GM12873 (cell line): Measurements from ENCODE around the gene TNFAIP8L1.

Experiments
- TF ChIP-seq, protein P1 (sequence below): IDR thresholded peaks from 2 replicates; pipeline ENCODE4 v1.5.1; 2012; ENCODE audit warnings: low read depth, mild to moderate bottlenecking, moderate library complexity, low read length, control low read depth; ENCODE audit not compliant: insufficient read depth; ENCODE audit errors: missing control alignments

Gene TNFAIP8L1

DNA sequence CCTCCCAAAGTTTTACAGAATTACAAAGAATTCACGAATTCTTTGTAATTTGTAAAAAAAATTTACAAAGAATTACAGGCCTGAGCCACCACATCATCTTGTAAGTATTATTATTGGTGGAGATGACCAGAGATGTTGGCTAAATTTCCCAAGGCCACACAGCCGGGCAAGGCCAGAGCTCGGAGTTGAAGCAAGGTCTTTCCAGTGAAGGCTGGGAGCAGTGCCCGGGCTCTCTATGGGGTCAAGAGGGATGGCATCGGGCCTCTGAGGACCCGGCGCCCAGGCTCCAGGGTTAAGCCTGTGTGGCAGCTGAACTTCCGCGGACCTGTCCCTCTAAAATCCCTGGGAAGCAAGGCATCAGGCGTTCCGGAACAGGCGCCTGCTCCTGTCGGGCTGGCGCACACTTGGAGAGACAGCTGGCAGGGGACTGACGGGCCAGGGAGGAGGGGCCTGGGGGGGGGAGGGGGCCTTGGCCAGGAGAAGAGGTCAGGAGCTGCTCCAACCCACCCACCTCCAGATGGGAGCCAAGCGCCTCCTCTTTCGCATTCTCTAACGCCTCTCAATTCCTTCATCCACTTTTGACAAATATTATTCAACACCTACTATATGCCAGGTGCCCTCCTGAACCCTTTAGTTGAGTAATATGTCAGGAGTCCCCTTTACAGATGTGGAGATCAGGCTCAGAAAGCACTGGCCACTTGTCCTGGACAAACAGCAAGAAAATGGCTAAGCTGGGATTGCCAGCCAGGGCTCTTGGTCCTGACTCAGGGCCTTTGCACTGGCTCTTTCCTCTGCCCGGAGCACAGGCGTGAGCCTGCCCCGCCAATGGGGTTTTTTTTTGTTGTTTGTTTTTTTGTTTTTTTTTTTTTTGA is 43.0 kb upstream of the TNFAIP8L1 start:
- TF ChIP-seq, protein P1, sequence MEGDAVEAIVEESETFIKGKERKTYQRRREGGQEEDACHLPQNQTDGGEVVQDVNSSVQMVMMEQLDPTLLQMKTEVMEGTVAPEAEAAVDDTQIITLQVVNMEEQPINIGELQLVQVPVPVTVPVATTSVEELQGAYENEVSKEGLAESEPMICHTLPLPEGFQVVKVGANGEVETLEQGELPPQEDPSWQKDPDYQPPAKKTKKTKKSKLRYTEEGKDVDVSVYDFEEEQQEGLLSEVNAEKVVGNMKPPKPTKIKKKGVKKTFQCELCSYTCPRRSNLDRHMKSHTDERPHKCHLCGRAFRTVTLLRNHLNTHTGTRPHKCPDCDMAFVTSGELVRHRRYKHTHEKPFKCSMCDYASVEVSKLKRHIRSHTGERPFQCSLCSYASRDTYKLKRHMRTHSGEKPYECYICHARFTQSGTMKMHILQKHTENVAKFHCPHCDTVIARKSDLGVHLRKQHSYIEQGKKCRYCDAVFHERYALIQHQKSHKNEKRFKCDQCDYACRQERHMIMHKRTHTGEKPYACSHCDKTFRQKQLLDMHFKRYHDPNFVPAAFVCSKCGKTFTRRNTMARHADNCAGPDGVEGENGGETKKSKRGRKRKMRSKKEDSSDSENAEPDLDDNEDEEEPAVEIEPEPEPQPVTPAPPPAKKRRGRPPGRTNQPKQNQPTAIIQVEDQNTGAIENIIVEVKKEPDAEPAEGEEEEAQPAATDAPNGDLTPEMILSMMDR, result no peak

DNA sequence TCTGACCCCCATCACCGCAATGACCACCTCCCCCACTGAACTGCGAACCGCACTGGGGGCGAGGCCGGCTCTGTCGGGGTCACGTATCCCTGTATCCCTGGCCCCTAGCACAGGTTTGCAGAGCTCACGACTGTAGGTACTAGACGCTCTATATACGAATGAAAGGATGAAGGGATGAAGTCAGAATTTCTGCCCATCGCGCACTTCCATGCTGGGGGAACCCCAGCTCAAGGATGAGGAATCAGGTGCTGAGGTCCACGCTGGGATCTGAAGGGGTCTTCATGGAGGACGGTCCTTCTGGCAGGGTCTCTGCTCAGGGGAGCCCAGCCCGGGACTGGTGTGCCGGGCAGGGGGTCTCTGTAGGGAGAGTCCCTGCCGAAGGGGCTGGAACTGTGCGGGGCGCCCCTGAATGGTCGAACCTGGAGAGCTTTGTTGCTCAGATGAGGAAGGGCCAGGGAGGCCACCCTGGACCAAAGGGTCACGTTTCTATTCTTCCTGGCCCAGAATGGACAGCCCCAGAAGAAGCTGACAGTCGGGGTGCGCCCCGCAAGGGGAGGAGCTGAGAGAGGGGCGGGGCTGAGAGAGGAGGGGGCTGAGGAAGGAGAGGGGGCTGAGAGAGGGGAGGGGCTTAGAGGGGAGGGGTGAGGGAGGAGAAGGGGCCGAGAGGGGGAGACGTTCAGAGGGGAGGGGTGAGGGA is 41.9 kb upstream of the TNFAIP8L1 start:
- TF ChIP-seq, protein P1, result no peak

DNA sequence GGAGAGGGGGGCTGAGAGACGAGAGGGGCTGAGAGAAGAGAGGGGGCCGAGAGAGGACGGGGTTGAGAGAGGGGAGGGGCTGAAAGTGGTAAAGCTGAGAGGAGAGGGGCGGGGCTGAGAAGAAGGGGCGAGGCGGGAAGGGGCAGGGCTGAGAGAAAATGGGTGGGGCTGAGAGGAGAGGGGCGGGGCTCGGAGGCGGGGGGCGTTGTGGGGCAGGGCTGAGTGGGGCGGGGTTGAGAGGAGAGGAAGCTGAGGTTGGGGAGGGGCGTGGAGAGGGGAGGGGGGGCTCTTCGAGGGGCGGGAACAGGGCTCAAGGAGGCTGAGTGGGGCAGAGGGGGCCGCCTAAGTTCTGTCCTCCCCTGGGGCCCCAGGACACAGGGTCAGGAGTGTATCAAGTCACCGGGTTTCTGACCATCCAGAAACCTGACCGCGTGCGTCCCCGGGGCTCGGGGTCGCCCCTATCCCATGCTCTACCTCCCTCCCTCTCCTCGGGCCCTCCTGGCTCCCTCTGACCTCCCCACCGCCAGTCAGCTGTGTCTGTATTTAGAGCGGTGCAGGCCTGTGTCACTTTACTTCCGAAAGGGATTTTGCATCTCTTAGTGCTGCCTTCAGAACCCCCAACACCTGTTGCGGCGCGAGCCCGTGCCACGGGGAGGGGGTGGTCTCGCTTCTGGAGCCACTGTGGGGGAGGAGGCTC is 41.2 kb upstream of the TNFAIP8L1 start:
- TF ChIP-seq, protein P1, result no peak

DNA sequence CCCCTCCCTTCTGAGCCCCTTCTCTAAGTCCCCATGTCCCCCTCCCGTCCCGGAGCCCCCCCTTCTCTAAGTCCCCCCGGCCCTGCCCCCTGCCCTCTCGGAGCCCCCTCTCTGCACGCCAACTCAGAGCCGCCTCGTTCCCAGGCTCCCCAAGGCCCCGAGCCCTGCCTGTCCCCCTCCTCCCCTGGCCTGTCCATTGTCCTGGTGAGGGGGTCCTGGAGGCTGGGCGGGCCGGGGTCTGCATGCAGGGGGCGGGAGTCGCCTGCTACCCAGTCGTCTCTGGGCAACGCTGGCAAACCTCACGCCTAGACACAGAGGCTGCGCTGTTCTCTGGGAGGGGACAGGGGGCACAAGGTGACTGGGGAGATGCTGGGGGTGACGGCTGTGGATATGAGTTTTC is 40.6 kb upstream of the TNFAIP8L1 start:
- TF ChIP-seq, protein P1, result no peak

DNA sequence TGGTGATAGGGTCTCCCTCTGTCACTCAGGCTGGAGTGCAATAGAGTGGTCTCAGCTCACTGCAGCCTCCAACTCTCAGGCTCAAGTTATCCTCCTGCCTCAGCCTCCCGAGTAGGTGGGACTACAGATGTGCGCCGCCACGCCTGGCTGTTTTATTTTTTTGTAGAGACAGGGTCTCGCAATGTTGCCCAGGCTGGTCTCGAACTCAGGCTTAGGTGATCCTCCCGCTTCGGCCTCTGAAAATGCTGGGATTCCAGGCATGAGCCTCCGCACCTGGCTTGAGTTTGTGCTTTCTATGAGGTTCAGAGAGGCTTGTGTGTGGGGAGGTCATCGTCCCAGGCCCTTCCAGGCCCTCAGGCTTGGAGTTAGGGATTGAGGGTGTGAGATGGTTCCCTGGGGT is 39.2 kb upstream of the TNFAIP8L1 start:
- TF ChIP-seq, protein P1, result no peak

DNA sequence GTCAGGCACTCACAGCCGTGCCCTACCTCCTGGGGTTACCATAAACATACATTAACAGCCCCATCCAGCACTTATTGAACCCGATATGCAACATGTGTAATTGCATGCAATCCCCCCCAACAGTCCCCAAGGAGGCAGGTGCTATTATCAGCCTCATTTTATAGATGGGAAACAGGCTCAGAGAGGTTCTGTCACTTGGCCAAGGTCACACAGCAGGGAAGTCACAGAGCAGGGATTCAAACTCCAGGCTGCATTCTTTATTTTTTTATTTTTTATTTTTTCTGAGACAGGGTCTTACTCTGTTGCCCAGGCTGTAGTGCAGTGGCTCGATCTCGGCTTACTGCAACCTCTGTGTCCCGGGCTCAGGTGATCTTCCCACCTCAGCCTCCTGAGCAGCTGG is 38.4 kb upstream of the TNFAIP8L1 start:
- TF ChIP-seq, protein P1, result no peak
